HS-27A (cell line): ENCODE results near the gene CASKIN2.
"Not testable (repeated sequence)": the region's sequence is repeated elsewhere in the genome, so short reads cannot be mapped to it uniquely, and the experiment has no call there.

Experiments
- DNase-seq: peaks from one replicate; pipeline ENCODE4 v3.0.0-alpha.2; 2012; ENCODE audit warnings: low read depth, missing footprints

Gene CASKIN2

GRCh38 chr17:75465039-75465438, 50.3 kb downstream of the CASKIN2 start:
- no peak for DNase-seq

- DNase-seq: no peak
Measured at GRCh38 chr17:75463603-75464002, 51.7 kb downstream of the CASKIN2 start.

GRCh38 chr17:75460295-75460694, 55.0 kb downstream of the CASKIN2 start:
- no peak for DNase-seq

GRCh38 chr17:75459590-75460267, 55.6 kb downstream of the CASKIN2 start:
- no peak for DNase-seq

- no peak for DNase-seq
Measured at GRCh38 chr17:75459246-75459589, 56.1 kb downstream of the CASKIN2 start.

- DNase-seq: no peak
Measured at GRCh38 chr17:75457047-75457654, 58.2 kb downstream of the CASKIN2 start.

GRCh38 chr17:75456417-75457046, 58.8 kb downstream of the CASKIN2 start, which contains the start of gene TMEM94:
TSS of gene TMEM94 (plus strand) at chr17:75456635. CDS start at chr17:75471906, 15,271 bp downstream.
- peak; percentile 79 for DNase-seq

- DNase-seq: no peak
Measured at GRCh38 chr17:75456039-75456416, 59.3 kb downstream of the CASKIN2 start.

- not testable (repeated sequence) for DNase-seq
Measured at GRCh38 chr17:75454672-75455071, 60.7 kb downstream of the CASKIN2 start.

- no peak for DNase-seq
Measured at GRCh38 chr17:75454193-75454592, 61.1 kb downstream of the CASKIN2 start.

GRCh38 chr17:75450270-75450669, 65.1 kb downstream of the CASKIN2 start:
- no peak for DNase-seq
